SKM-1 treated with dmso at 0.1 percent for 144 hours (cell line): ENCODE data around the gene ZMPSTE24.

Experiments
- DNase-seq: peaks from one replicate; lab custom pipeline; 2025; ENCODE audit not compliant: unreplicated experiment; lab: John Stamatoyannopoulos, UW

ZMPSTE24 gene

GRCh38 chr1:40303051-40303771 is 45.2 kb downstream of the ZMPSTE24 start:
- DNase-seq, result no peak

- no peak for DNase-seq
Observed at GRCh38 chr1:40303790-40304189, 45.8 kb downstream of the ZMPSTE24 start.

DNA sequence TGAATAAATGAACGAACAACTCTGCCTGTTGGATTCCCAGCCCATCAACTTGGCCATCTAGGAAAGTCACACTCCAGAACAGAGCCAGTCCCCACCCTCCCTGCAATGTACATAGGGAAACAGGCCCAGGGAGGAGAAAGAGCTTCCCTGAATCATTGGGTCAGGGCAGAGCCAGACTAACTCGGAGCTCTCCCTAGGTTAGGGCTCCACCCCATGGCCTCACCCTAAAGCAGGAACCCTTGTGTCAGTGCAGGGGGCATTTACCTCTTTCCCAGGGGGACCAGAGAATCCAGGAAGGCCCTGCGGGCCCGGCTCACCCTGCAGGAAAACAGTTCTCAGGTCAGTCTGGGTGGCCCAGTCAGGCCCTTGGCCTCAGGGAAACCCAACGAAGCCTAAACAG is 47.4 kb downstream of the ZMPSTE24 start:
- DNase-seq, result no peak

DNA sequence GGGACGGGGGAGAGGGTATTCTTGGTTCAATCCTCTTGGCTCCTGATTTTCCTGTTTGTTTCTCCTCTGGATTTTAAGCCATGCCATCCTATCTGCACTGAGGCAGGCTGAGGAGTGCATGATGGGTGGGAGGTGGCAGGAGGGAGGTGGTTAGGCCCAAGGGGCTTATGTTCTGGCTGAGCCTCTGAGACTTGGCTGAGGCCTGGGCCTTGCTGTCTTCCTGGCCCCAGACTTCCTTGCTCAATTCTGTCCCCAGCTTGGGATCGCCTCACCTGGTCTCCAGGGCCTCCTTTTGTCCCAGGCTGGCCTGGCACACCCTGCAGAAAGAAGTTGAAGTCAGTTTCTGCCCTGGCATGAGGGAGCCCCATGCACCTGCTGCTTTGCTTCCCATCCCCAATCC is 47.8 kb downstream of the ZMPSTE24 start:
- no peak for DNase-seq

- DNase-seq, result no peak
Observed at GRCh38 chr1:40306296-40306695, 48.3 kb downstream of the ZMPSTE24 start.

GRCh38 chr1:40307186-40307585 is 49.1 kb downstream of the ZMPSTE24 start:
- no peak for DNase-seq

DNA sequence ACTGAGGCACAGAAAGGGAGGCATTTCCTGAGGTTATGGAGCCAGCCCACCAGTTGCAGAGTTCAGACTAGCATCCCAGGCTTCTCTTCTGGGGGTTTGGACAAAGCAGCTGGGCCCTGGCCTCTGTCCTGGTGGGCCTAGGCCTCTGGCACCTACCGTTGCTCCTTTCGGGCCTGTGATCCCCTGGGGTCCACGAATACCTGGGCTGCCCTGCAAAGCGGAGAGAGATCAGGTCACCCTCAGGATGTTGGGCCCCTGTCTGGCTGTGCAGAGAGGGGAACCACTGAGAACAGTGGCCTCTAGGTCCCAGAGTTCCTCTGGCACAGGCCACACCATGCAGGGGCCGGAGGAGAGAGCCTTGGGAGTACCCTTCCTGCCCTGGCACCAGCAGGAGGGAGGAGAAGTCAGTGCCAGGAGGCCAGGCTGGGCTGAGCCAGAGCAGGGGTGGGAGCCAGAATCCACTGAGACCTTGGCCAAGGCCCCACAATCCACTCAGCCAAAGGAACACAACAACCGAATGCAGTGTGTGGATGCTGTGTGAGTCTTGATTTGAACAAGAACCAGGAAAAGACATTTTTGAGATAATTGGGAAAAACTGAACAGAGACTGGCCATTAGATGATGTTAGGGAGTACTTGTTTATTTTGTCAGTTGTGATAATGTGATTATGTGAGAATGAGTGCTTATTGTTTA is 50.1 kb downstream of the ZMPSTE24 start:
- DNase-seq, result no peak

DNA sequence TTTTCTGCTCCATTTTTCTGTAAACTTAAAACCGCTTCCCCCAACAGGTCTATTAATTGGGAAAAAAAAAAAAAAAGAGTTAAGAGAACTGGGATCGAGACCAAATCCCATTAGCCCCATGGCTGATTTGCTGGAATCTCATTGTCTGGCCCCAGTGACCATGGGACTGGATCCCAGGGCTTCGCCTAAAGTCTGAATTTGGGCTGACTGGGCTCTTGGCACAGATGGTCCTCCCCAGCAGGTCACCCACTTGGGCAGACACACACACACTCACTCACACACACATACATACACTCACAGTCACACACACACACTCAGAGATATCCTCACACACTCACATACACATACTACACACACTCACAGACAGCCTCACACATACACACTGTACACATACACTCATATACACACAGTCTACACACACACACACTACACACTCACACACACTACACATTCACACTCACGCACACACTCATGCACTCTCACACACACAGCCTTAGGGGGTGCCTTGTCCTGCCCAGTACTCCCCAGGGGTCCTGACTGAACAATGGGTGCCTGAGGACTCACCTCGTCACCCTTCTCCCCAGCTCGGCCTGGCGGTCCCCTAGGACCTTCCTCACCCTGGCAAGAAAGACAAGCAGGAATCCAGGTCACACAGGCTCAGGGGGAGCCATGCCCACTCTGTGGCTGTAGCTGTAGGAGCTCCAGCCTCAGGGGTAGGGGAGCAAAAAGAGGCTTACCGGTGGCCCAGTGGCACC is 51.5 kb downstream of the ZMPSTE24 start:
- no peak for DNase-seq

DNA sequence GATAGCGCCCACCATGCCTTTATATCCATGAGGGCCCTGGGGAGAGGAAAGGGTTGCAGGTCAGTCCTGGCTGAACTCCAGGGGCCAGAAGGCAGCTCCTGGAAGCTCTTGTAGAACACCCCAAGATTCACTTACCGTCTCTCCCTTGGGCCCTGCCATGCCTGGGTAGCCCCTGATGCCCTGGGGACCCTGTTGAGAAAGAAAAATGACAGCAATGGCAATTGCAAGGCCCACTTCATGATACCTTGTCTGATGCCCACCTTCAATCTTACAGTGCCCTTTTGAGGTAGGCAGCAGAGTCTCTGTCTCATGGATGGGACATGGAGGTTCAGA is 52.1 kb downstream of the ZMPSTE24 start:
- no peak for DNase-seq

- no peak for DNase-seq
Observed at GRCh38 chr1:40310983-40311642, 53.1 kb downstream of the ZMPSTE24 start.

- DNase-seq, result no peak
Observed at GRCh38 chr1:40311692-40312091, 53.7 kb downstream of the ZMPSTE24 start.

DNA sequence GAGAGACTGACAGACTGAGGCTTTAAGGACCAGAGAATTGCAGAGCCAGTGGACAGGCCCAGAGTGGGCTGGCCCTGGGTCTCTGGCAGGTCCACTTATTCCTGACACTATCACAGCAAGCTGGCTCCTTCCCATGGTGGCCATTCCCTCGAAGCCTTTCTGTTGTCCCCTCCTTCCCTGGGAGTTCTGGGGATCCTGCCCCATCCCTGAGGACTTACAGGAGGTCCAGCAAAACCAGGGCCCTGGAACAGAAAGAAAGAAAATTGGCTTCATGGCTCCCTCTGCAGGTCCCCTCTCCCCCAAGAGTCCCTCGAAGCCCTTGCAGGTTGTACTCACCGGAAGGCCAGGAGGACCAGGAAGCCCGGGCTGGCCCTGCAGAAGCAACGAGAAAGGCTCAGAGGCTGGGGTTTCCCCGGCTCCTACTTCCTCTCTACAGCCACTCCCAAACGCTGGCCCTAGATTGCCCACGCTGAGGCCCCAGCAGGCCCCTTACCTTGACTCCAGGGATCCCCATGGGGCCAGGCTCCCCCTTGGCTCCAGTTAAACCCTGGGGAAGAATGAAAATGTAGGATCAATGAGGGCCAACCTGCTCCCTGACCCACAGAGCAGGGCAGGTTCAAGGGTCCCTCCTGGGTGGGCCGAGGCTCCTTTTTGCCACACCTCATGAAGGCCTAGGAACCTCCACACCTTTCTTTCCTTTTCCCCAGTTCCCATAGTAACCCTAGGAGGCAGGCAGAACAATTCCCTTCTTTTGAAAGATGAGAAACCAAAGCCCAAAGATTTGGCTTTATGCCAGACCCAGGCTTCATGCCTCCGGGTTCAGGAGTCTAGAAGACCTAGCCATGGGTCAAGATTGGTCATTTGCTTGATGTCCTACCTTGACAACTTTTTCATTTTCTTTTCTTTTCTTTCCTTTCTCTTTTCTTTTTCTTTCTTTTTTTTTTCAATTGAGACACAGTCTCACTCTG is 54.5 kb downstream of the ZMPSTE24 start:
- DNase-seq, result peak; percentile 72

GRCh38 chr1:40313329-40313957 is 55.4 kb downstream of the ZMPSTE24 start:
- no peak for DNase-seq

DNA sequence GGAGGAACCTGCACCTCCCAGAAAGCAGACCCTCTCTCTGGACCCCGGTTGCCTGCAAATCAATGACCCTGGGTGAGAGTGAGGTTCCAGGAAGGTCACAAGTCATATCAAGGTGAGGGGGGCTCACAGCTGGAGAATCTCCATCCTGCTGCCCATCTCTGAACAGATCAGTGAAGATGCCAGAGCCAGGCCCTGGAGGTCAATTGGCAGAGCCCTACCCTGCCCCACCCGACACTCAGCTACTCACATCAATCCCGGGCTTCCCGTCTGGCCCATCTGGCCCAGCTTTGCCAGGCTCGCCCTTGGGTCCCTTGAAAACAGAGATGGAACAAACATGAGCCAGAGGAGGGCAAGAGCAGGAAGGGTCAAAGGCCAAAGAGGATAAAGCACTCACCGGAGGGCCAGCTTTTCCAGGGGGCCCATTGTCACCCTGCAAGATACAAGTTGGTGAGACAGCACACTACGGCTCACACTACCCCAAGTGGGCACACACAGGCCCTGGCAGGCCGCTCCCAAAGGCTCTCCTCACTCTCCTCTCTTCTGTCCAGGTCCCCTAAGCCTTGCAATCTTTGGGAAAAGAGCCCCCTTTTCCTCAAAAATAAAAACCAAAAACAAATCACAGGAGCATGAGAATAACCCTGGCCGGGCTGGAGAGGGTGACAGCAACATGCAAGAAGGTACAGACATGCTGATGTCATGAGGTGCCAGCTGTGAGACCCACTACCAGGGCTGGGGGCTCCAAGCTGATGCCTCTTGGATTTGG is 56.1 kb downstream of the ZMPSTE24 start:
- no peak for DNase-seq

DNA sequence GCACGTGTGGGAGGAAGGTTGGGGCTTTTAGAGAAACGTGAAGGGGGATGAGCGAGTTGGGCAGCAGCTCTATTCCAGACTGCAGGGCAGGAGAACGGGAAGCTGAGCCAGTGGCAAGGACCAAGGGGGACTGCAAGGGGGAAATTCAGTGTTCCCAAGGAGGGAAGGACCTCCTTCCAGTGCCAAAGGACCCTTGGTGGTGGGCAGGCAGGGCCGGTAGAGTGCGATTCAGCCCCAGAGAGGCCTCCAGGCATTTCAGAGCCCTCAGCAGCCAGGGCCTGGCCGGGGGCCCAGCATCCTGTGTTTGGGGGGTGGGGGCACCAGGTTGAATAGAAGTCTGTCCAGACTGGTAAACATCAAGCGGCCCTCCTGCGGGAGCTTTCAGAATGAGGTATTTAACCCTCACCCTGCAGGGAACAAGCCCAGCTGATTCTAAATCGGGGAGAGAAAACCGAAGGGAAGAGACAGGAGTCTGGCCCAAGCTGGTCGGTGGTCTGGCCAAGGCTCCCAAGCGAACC is 56.7 kb downstream of the ZMPSTE24 start:
- no peak for DNase-seq

- DNase-seq, result peak; percentile 73
Observed at GRCh38 chr1:40315239-40315794, 57.3 kb downstream of the ZMPSTE24 start.

- DNase-seq, result no peak
Observed at GRCh38 chr1:40315795-40316594, 58.0 kb downstream of the ZMPSTE24 start.
